Gastroesophageal sphincter (tissue), 4 donors: ENCODE data around the gene CACNA2D3. TPM values are rescaled to one million over a fixed set of nuclear protein-coding genes. Genes with fewer than 3 reads are reported as not detected.

Source experiments
- ATAC-seq: fragments of 150-250 bp; one replicate; pipeline ENCODE4 v1.9.1; 2016; ENCODE audit warnings: mild to moderate bottlenecking, moderate library complexity
- H3K27ac ChIP-seq, 4 donors: fragments of 200-600 bp; sonication (generic) in 3 of 4; 1 replicate in 3 of 4; 2 replicates in 1 of 4; pipeline ENCODE4 v1.5.1; 2016 to 2019
- H3K27me3 ChIP-seq: fragments of 200-600 bp; sonication (generic); one replicate; pipeline ENCODE4 v1.5.1; 2019
- H3K36me3 ChIP-seq, 2 donors: fragments of 200-600 bp; sonication (generic); one replicate each; pipeline ENCODE4 v1.5.1; 2019; ENCODE audit warnings: control low read depth in 1 of 2
- H3K4me1 ChIP-seq, 3 donors: fragments of 200-600 bp; sonication (generic); 1 replicate in 2 of 3; 2 replicates in 1 of 3; pipeline ENCODE4 v1.5.1; 2016 to 2019; ENCODE audit warnings: control low read depth in 2 of 3
- H3K4me3 ChIP-seq, 2 donors: fragments of 200-600 bp; sonication (generic); one replicate each; pipeline ENCODE4 v1.5.1; 2019; ENCODE audit warnings: mild to moderate bottlenecking in 1 of 2, moderate library complexity in 1 of 2
- H3K9me3 ChIP-seq, 3 donors: fragments of 200-600 bp; sonication (generic); one replicate each; pipeline ENCODE4 v1.5.1; 2017 to 2019; ENCODE audit warnings: control low read depth in 2 of 3
- CTCF ChIP-seq, 4 experiments: fragments of 200-600 bp in 2 of 4; fragments of 450-650 bp in 2 of 4; sonication (generic) in 1 of 4; IDR thresholded peaks; one replicate each; pipeline ENCODE4 v1.5.1; 2017 to 2019; ENCODE audit warnings: antibody characterized with exemption in 4 of 4, mild to moderate bottlenecking in 2 of 4, moderate library complexity in 2 of 4
- EP300 ChIP-seq: sonication (generic); formaldehyde crosslinking; IDR thresholded peaks from one replicate; pipeline ENCODE4 v1.6.1; 2017; ENCODE audit warnings: antibody characterized with exemption, mild to moderate bottlenecking
- POLR2A ChIP-seq, 2 donors: fragments of 450-650 bp; IDR thresholded peaks; one replicate each; pipeline ENCODE4 v1.6.1; 2017; ENCODE audit warnings: antibody characterized with exemption in 2 of 2, mild to moderate bottlenecking in 2 of 2, moderate library complexity in 1 of 2
- POLR2AphosphoS5 ChIP-seq: sonication (generic); formaldehyde crosslinking; IDR thresholded peaks from one replicate; pipeline ENCODE4 v1.6.1; 2017; ENCODE audit warnings: antibody characterized with exemption
- WGBS, 2 donors: methylation state at CpG; one replicate each; pipeline ENCODE4 v1.1.5; 2018; ENCODE audit warnings: low coverage in 1 of 2; 5-methylcytosine and 5-hydroxymethylcytosine counted together
- total RNA-seq, 4 donors: library from RNA; depleted of rRNA; stranded (reverse); fragments of >200 nt; gene quantifications; one replicate each; pipeline ENCODE4 v1.1.0, GENCODE V29; 2016

Gene CACNA2D3
- total RNA-seq: 1 to 10 TPM in 3 of 4 donors, under 1 TPM in 1; 0.94 to 6.5 (median 3.5) TPM

DNA sequence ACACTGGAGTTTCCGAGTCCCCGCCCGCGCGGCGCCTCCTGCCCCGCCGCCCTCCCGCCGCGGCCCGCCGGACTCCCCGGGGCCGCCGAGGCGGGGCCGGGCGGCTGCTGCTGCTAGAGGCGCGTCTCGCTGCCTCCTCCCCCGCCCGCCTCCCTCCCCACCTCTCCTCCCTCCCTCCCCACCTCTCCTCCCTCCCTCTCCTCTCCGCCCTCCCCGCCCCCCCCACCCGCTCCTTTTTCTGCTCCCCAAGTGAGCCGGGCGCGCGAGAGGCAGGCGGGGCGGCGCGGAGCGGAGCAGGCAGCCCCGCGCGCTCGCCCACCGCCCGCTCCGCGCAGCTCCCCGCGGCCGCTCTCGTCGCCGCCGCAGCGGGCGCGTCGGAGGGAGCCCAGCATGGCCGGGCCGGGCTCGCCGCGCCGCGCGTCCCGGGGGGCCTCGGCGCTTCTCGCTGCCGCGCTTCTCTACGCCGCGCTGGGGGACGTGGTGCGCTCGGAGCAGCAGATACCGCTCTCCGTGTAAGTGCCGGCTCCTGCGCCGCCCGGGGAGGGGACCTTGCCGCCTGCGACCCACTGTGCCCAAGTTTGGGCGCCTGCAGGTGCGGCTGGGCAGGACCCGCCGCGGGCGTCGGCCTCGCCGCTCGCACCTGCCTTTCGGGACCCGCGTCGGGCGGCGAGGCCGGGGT lies at the start of gene CACNA2D3:
Gene CACNA2D3, plus strand, starts transcription at position 229 of the 679 bp plus-strand sequence.
- TF ChIP-seq POLR2AphosphoS5 (no peak), CTCF (IDR thresholded peaks at IDR 0.05) (no peak), EP300 (no peak), POLR2A (IDR thresholded peaks at IDR 0.05) (no peak)
- H3K36me3 ChIP-seq: no peaks in the 10 kb centered on the region
- peak within 1 kb of the TSS in 3 of 4 donors; percentile 65 to 86 (median 75) for H3K27ac ChIP-seq
- ATAC-seq: peak; percentile 82
- H3K9me3 ChIP-seq: no peaks in the 10 kb centered on the region
- H3K27me3 ChIP-seq: peaks cover 46% of the 10 kb centered on the region
- H3K4me3 ChIP-seq: peak within 1 kb of the TSS; percentile 71 to 80
- 0% methylated on average over 3 of the region's 100 CpGs; no CpG with 5 or more reads in 1 of the 2 donors for WGBS, 2 donors
- peaks cover 0 to 44% (median 7%) of the 10 kb centered on the region in 3 donors for H3K4me1 ChIP-seq

DNA sequence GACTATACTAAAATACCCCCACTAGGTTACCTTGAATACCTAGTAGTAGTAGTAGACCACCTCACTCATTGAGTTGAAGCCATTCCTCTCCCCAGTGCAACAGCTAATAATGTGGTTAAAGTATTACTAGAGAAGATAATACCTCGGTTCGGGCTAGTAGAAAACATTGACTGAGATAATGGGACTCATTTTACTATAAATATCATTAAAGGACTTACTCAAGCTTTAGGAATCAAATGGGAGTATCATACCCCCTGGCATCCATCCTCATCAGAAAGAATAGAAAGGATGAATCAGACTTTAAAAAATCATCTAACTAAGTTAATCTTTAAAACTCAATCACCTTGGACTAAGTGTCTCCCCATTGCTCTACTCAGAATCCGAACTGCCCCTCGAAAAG lies 49.0 kb upstream of the CACNA2D3 start:
- TF ChIP-seq EP300 (no peak), CTCF (IDR thresholded peaks at IDR 0.05) (no peak), POLR2AphosphoS5 (no peak), POLR2A (IDR thresholded peaks at IDR 0.05) (no peak)
- H3K36me3 ChIP-seq: no peaks in the 10 kb centered on the region
- H3K27me3 ChIP-seq: peaks cover 14% of the 10 kb centered on the region
- H3K27ac ChIP-seq: no peak overlapping the region
- H3K9me3 ChIP-seq: peaks cover 0 to 18% (median 0%) of the 10 kb centered on the region in 3 donors
- no peak overlapping the region for H3K4me3 ChIP-seq
- H3K4me1 ChIP-seq: no peaks in the 10 kb centered on the region
- no peak for ATAC-seq
- 72 to 100% methylated on average over 4 of the region's 4 CpGs for WGBS, 2 donors

- Histone ChIP-seq H3K27ac (no peak overlapping the region), H3K27me3 (peaks cover 29% of the 10 kb centered on the region), H3K4me1 (no peaks in the 10 kb centered on the region), H3K36me3 (no peaks in the 10 kb centered on the region), H3K4me3 (no peak overlapping the region), H3K9me3 (no peaks in the 10 kb centered on the region)
- TF ChIP-seq POLR2AphosphoS5 (no peak), CTCF (IDR thresholded peaks at IDR 0.05) (no peak), EP300 (no peak), POLR2A (IDR thresholded peaks at IDR 0.05) (no peak)
- no peak for ATAC-seq
- whole genome bisulfite sequencing, 2 donors: 40% methylated on average over 4 of the region's 4 CpGs; no CpG with 5 or more reads in 1 of the 2 donors
Measured at GRCh38 chr3:54079314-54079713, 43.0 kb upstream of the CACNA2D3 start.

- Histone ChIP-seq H3K36me3 (no peaks in the 10 kb centered on the region), H3K27me3 (peaks cover 34% of the 10 kb centered on the region), H3K4me3 (no peak overlapping the region), H3K4me1 (no peaks in the 10 kb centered on the region), H3K27ac (no peak overlapping the region), H3K9me3 (no peaks in the 10 kb centered on the region)
- 52 to 71% methylated on average over 3 to 7 of the region's 9 CpGs for whole genome bisulfite sequencing, 2 donors
- TF ChIP-seq POLR2A (IDR thresholded peaks at IDR 0.05) (no peak), CTCF (IDR thresholded peaks at IDR 0.05) (no peak), POLR2AphosphoS5 (no peak), EP300 (no peak)
- ATAC-seq: no peak
Measured at GRCh38 chr3:54079730-54080325, 42.5 kb upstream of the CACNA2D3 start.

- no peak for ATAC-seq
- peaks cover 73% of the 10 kb centered on the region for H3K27me3 ChIP-seq
- peaks cover 0 to 8% (median 0%) of the 10 kb centered on the region in 3 donors for H3K4me1 ChIP-seq
- H3K36me3 ChIP-seq: no peaks in the 10 kb centered on the region
- no peaks in the 10 kb centered on the region for H3K9me3 ChIP-seq
- TF ChIP-seq POLR2AphosphoS5 (no peak), POLR2A (IDR thresholded peaks at IDR 0.05) (no peak), EP300 (no peak), CTCF (IDR thresholded peaks at IDR 0.05) (no peak)
- H3K27ac ChIP-seq: no peak overlapping the region
- H3K4me3 ChIP-seq: no peak overlapping the region
- 46 to 67% methylated on average over 3 to 4 of the region's 4 CpGs for WGBS, 2 donors
Measured at GRCh38 chr3:54083921-54084320, 38.4 kb upstream of the CACNA2D3 start.
